Natural killer cell treated with Interleukin-12 subunit alpha and Interleukin-12 subunit beta and Interleukin-15 and Interleukin-18, amount 100 ng/mL, for 72 hours (primary cell): ENCODE data around the gene PLOD1. TPM values are rescaled to one million over a fixed set of nuclear protein-coding genes. Genes with fewer than 3 reads are reported as not detected.
"Not testable (repeated sequence)": the region's sequence is repeated elsewhere in the genome, so short reads cannot be mapped to it uniquely, and the experiment has no call there.

Source experiments
- ATAC-seq, 2 donors: fragments of 150-1000 bp; cut with Tn5 transposase in 1 of 2; sonication (Bioruptor Pico), chemical (Tn5 transposase) in 1 of 2; 2 replicates each; pipeline ENCODE4 v1.10.0; 2021
- DNase-seq: peaks from one replicate; pipeline ENCODE4 v3.0.0; 2022; ENCODE audit warnings: low spot score
- H3K27ac Mint-ChIP-seq, 2 donors: 1 replicate in 1 of 2; 2 replicates in 1 of 2; pipeline ENCODE4 v1.8.0; 2022; ENCODE audit warnings: mixed read lengths in 2 of 2, mild to moderate bottlenecking in 1 of 2, moderate library complexity in 1 of 2
- H3K27me3 Mint-ChIP-seq, 2 donors: 1 replicate in 1 of 2; 2 replicates in 1 of 2; pipeline ENCODE4 v1.8.0; 2022; ENCODE audit warnings: mixed read lengths in 2 of 2
- H3K36me3 Mint-ChIP-seq: one replicate; pipeline ENCODE4 v1.8.0; 2022; ENCODE audit warnings: mixed read lengths
- H3K4me1 Mint-ChIP-seq, 2 donors: 1 replicate in 1 of 2; 2 replicates in 1 of 2; pipeline ENCODE4 v1.8.0; 2022; ENCODE audit warnings: low read depth in 2 of 2, mixed read lengths in 2 of 2, mild to moderate bottlenecking in 1 of 2
- H3K4me3 Mint-ChIP-seq: one replicate; pipeline ENCODE4 v1.8.0; 2022; ENCODE audit warnings: mixed read lengths
- H3K9me3 Mint-ChIP-seq: 2 replicates; pipeline ENCODE4 v1.8.0; 2022; ENCODE audit warnings: mixed read lengths
- total RNA-seq, 2 donors: library from RNA; stranded (reverse); gene quantifications; one replicate each; pipeline ENCODE4 v1.2.3, GENCODE V29; 2022

The PLOD1 gene
- 10 to 100 TPM; 50.7 to 72.4 TPM for total RNA-seq

DNA sequence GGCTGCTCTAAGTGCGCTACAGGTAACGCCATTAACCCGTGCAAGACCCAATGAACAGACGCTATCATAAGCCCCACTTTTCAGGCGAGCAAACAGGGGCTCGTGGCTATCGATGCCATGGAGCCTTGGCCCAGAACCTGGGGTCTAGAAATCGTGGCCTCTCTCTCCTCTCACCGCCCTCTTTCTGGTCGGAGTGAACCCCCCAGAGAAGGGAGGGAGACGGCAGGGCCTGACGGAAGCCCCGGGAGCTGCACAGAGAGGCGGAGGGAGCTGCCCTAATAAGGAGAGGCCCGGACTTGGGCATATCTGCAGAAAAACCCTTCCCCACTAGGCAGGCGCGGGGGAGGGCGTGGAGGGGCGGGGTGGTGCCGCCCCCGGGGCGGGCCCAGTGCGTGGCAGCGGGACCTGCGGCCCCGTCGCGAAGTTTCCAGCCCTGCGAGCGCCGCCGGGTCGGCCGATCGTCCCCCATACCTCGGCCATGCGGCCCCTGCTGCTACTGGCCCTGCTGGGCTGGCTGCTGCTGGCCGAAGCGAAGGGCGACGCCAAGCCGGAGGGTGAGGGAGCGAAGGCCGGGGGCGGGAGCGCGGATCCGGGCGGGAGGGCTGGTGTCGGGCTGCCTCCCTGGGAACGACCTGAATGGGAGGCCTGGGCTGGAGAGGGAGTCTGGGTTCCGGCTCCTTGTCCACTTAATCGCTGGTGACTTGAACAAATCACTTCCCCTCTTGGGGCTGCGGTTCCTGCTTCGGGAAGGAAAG, at the start of gene PLOD1:
PLOD1 (plus strand) TSS at position 416 of the 755 bp plus-strand sequence; CDS start at position 479, 63 bp downstream.
- DNase-seq (peak; percentile 86), ATAC-seq (peak; percentile 99 to 100)
- H3K27me3 Mint-ChIP-seq, result no peaks in the 10 kb centered on the region
- H3K36me3 Mint-ChIP-seq, result no peaks in the 10 kb centered on the region
- H3K9me3 Mint-ChIP-seq, result no peaks in the 10 kb centered on the region
- peak within 1 kb of the TSS; percentile 14 to 51 for H3K27ac Mint-ChIP-seq
- H3K4me1 Mint-ChIP-seq, result no peaks in the 10 kb centered on the region
- peak within 1 kb of the TSS; percentile 74 for H3K4me3 Mint-ChIP-seq

DNA sequence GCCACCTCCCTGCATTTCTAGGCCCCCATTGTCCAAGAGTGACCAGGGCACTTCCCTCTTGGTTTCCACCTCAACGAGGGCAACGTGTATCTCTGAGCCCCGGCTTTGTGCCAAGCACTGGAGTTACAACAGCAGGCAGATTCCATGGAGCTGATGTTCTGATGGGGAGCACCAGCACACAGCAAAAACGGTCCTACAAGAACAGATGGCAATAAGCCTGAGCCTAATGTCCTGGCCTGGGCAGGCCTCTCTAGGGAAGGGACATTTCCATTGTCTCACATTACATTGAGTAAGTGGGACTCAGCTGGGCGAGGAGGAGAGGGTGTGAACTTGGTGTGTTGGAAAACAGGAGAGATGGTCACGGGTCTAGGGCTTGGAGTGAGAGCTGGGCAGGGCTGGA, 48.6 kb upstream of the PLOD1 start:
- no peak overlapping the region for H3K4me3 Mint-ChIP-seq
- H3K36me3 Mint-ChIP-seq, result no peaks in the 10 kb centered on the region
- no peak for ATAC-seq
- H3K4me1 Mint-ChIP-seq, result no peaks in the 10 kb centered on the region
- no peak overlapping the region for H3K27ac Mint-ChIP-seq
- no peak for DNase-seq
- H3K9me3 Mint-ChIP-seq, result no peaks in the 10 kb centered on the region
- H3K27me3 Mint-ChIP-seq, result peaks cover 9 to 14% of the 10 kb centered on the region in 2 donors

DNA sequence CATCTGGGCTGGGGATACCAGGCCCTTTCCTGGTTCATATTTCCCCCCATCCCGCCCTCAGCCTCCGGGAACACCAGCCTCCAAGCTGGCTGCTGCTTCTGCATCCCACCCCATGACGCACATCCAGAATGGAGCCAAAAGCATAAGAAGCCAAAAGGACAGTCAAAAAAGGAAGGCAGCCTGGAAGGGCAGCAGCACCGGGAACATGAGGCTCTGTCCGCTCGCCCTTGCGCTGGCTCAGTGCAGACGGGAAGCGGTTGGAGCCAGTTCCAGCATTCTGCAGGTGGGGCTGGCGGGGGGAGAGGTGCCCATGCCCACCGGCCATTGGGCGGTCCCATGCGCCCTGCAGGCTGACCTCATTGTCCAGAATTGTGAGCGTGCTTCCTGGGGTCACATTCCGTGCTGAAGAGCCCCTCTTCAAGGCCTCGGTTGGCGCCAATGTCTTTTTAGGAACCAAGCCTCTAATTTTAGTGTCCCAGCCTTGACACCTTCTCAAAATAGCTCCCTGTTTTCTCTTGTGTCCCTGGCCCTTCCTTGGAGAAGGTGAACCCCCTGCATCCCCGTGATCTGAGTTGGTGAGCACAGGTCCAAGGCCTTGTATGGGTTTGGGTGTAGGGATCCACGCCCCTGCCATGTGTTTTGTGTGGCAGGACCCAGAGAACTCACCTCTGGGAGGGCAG, 47.4 kb upstream of the PLOD1 start:
- Mint-ChIP-seq H3K4me1 (no peaks in the 10 kb centered on the region), H3K4me3 (no peak overlapping the region), H3K36me3 (no peaks in the 10 kb centered on the region), H3K27ac (no peak overlapping the region), H3K9me3 (no peaks in the 10 kb centered on the region), H3K27me3 (peaks cover 4 to 5% of the 10 kb centered on the region in 2 donors)
- DNase-seq (no peak), ATAC-seq (no peak)

DNA sequence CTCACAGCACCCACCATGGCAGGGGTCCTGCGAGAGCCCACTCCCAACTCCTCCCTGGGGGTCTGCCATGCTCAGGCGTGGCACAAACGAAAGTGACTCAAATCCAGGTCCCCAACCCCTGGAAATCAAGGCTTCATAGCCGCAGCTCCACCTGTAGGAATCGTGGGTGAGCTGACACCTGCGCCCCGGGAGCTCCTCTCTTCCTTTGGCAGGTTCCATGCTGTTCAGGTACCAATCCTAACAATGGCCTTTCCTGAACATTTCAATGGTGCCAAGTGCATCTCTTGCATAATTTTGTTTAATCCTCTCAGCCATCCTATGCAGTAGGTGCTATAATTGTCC, 46.9 kb upstream of the PLOD1 start:
- Mint-ChIP-seq H3K36me3 (no peaks in the 10 kb centered on the region), H3K27me3 (peaks cover 3 to 4% of the 10 kb centered on the region in 2 donors), H3K4me1 (no peaks in the 10 kb centered on the region), H3K9me3 (no peaks in the 10 kb centered on the region), H3K4me3 (no peak overlapping the region), H3K27ac (no peak overlapping the region)
- no peak for DNase-seq
- no peak for ATAC-seq

DNA sequence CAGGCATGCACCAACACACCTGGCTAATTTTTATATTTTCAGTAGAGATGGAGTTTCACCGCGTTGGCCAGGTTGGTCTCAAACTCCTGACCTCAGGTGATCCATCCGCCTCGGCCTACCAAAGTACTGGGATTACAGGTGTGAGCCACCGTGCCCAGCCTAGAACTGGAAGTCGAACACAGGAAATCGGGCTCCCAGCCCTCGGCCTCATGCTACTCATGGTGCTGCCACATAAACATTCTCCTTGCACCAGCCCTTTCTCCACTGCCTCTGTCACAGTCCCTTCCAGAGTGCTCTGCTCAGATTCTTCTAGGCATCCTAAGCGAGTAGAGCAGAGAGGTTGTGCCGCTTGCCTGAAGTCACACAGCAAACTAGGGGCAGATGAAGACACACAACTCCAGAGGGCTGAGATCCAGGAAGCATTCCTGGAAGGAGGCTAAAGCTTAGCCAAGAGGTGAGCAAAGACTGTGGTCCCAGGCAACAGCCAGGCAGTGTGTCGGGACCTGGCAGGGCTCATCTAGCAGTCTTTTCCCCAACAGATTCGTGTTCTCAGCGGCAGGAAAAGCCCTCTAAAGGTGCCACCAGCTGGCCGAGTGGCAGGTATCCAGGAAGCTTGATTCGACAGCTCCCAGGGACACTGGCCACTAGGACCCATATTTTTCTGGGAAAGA, 46.2 kb upstream of the PLOD1 start:
- Mint-ChIP-seq H3K27me3 (peaks cover 0 to 4% of the 10 kb centered on the region in 2 donors), H3K9me3 (no peaks in the 10 kb centered on the region), H3K4me1 (no peaks in the 10 kb centered on the region), H3K36me3 (no peaks in the 10 kb centered on the region), H3K4me3 (no peak overlapping the region), H3K27ac (no peak overlapping the region)
- ATAC-seq (no peak), DNase-seq (no peak)

DNA sequence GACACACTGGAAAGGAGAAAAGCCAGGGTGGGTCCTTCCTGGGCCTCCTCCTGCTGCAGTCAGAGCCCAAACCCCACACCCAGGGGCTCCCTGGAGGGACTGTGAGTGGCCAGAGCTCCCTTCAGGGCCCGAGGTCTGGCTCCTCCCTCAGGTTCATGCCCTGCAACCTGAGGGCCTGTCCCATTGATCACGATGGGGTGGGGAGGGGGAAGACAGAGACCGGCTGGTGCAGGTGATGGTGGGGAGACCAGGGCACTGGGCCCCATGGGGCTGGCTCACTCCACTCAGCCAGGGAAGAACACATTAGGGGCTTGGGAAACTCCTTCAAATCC, 45.7 kb upstream of the PLOD1 start:
- Mint-ChIP-seq H3K4me1 (no peaks in the 10 kb centered on the region), H3K27ac (no peak overlapping the region), H3K27me3 (peaks cover 0 to 4% of the 10 kb centered on the region in 2 donors), H3K4me3 (no peak overlapping the region), H3K9me3 (no peaks in the 10 kb centered on the region), H3K36me3 (no peaks in the 10 kb centered on the region)
- DNase-seq, result no peak
- ATAC-seq, result no peak

DNA sequence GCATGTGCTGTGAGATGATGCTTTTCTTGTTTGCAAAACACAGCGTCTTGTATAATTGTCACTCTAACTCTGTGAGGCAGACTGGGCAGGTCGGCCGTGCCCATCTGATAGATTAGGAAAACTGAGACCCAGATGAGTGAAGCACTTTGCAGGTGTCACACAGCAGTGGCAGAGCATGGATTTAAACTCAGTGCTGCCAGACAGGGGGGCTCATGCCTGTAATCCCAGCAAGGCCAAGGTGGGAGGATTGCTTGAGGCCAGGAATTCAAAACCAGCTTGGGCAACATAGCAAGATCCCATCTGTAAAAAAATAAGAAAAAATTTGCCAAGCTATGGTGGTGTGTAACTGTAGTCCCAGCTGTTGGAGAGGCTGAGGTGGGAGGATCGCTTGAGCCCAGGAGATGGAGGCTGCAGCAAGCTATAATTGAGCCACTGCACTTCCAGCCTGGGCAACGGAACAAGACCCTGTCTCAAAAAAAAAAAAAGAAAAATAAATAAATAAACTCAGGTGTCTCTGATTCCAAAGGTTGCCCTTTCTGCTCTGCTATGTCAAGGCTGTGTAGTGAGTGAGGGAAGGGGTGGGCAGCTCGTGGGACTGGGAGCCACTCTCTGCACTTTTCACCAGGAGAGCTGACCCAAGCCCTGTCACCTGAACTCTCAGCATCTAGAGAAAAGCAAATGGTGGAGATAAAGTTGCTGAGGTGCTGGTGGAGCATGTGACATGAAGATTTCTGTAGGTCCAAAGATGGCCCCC, 42.9 kb upstream of the PLOD1 start:
- H3K27ac Mint-ChIP-seq, result no peak overlapping the region
- no peaks in the 10 kb centered on the region for H3K36me3 Mint-ChIP-seq
- no peaks in the 10 kb centered on the region for H3K9me3 Mint-ChIP-seq
- H3K4me3 Mint-ChIP-seq, result no peak overlapping the region
- ATAC-seq (no peak), DNase-seq (no peak)
- peaks cover 0 to 2% of the 10 kb centered on the region in 2 donors for H3K27me3 Mint-ChIP-seq
- H3K4me1 Mint-ChIP-seq, result no peaks in the 10 kb centered on the region

DNA sequence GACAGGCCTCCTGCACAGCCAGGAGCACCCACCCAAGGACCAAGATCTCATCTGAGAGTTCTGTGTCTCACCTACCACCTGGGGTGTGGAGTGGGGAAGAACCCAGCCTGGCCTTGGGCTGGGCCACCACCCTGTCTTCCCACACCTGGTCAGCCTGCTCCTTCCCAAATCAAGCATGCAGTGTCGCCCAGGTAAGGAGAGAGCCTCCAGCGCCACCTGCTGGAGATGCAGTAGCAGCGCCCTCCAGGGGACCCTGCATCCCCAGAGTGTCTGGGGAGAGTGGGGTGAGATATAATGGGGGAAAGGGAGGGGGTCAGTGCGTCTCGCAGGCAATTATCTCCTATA, 40.6 kb upstream of the PLOD1 start:
- Mint-ChIP-seq H3K9me3 (no peaks in the 10 kb centered on the region), H3K36me3 (no peaks in the 10 kb centered on the region), H3K27me3 (peaks cover 2 to 6% of the 10 kb centered on the region in 2 donors), H3K27ac (no peak overlapping the region), H3K4me3 (no peak overlapping the region), H3K4me1 (no peaks in the 10 kb centered on the region)
- DNase-seq, result no peak
- ATAC-seq, result peak; percentile 75 to 83

DNA sequence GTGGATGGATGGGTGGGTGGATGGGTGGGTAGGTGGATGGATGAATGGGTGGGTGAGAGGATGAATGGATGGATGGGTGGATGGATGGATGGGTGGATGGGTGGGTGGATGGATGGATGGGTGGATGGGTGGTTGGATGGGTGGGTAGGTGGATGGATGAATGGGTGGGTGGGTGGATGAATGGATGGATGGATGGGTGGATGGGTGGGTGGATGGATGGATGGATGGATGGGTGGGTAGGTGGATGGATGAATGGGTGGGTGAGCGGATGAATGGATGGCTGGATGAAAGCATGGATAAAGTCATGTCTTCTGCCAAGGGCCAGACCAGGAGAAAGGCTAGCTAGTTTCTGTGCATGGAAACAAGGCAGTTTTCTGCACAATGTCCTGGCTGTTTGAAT, 40.0 kb upstream of the PLOD1 start:
- not testable (repeated sequence) for ATAC-seq, H3K36me3 Mint-ChIP-seq, H3K27ac Mint-ChIP-seq, H3K4me3 Mint-ChIP-seq, H3K4me1 Mint-ChIP-seq, H3K9me3 Mint-ChIP-seq, DNase-seq
- H3K27me3 Mint-ChIP-seq, result peaks cover 8 to 12% of the 10 kb centered on the region in 2 donors

DNA sequence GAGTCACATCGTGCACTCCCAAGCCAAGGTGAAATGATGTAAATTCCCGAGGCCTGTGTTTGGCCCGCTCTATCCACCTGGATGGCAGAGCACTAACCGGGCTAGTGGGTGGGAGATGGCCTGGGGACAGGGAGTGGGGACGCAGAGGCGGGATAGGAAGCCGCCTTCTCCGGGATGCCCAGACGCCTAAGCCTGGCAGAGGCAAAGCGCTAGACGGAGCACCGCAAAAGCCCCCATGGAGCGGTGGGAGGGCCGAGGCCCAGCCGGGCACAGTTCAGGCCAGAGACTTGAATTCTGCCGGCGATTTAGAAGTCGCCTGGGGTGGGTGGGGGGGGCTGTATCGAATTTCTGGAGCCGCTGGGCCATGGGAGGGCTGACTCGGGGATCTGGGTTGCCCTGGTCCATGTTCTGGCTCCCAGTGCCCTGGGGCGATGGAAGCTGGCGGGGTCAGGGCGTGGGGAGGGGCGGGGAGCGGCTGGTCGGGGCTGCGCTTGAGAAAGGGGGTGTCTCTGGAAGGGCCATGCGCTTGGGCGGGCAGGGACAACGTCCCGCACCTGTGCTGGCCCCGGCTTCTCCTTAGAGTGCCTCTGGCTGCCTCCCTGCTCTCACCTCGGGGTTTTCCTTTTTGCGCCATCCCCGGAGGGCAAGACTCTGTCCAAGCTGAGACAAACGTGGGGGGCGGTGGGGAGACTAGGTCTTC, 36.3 kb upstream of the PLOD1 start:
- no peaks in the 10 kb centered on the region for H3K4me1 Mint-ChIP-seq
- no peak overlapping the region for H3K27ac Mint-ChIP-seq
- no peaks in the 10 kb centered on the region for H3K36me3 Mint-ChIP-seq
- peaks cover 16 to 23% of the 10 kb centered on the region in 2 donors for H3K27me3 Mint-ChIP-seq
- H3K4me3 Mint-ChIP-seq, result no peak overlapping the region
- ATAC-seq (peak in 1 of 2 donors; percentile 11), DNase-seq (no peak)
- H3K9me3 Mint-ChIP-seq, result no peaks in the 10 kb centered on the region

DNA sequence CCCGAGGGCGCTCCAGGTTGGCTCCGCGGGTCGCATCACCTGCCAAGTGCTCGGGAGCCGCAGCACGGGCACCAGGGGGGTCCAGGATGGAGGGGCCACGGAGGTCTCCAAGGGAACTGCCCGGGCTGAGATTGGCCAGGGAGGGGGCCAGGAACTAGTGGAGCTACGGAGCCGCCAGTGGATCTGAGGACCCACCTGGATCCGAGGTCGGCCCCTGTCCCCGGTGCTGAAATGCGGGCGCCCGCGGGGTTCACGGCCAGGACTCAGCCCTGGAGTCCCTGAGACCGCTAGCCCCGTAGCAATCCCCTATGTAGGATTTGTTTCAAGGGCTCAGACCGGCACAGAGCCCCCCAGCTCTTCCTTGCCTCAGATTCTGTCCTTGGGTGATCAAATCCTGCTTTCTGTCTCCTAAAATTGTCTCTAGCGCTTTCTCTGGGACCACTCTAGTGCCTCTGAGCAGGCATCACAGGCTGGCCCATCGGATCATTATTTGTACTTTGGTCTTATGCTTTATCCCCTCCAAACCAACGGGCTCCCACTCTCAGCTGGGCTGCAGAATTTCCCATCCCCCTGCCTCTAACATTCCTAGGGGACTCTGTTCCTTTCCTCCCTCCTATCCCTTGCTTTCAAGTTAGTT, 35.6 kb upstream of the PLOD1 start:
- H3K27ac Mint-ChIP-seq, result no peak overlapping the region

DNA sequence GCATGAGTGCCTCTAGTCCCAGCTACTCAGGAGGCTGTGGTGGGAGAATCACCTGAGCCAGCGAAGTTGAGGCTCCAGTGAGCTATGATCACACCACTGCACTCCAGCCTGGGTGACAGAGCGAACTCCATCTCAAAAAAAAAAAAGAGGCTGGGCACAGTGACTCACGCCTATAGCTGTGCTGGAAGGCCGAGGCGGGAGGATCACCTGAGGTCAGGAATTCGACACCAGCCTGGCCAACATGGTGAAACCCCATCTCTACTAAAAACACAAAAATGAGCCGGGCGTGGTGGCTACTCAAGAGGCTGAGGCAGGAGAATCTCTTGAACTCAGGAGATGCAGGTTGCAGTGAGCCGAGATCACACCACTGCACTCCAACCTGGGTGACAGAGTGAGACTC, 33.1 kb upstream of the PLOD1 start:
- not testable (repeated sequence) for H3K4me1 Mint-ChIP-seq, H3K27ac Mint-ChIP-seq, H3K9me3 Mint-ChIP-seq, ATAC-seq, H3K4me3 Mint-ChIP-seq, H3K36me3 Mint-ChIP-seq, DNase-seq
- H3K27me3 Mint-ChIP-seq, result peaks cover 14 to 23% of the 10 kb centered on the region in 2 donors

More for the DNA sequence above, 35.6 kb upstream of the PLOD1 start:
- H3K36me3 Mint-ChIP-seq, result no peaks in the 10 kb centered on the region
- H3K27me3 Mint-ChIP-seq, result peaks cover 16 to 23% of the 10 kb centered on the region in 2 donors
- H3K9me3 Mint-ChIP-seq, result no peaks in the 10 kb centered on the region
- ATAC-seq (peak in 1 of 2 donors; percentile 36), DNase-seq (no peak)
- no peaks in the 10 kb centered on the region for H3K4me1 Mint-ChIP-seq
- H3K4me3 Mint-ChIP-seq, result no peak overlapping the region

DNA sequence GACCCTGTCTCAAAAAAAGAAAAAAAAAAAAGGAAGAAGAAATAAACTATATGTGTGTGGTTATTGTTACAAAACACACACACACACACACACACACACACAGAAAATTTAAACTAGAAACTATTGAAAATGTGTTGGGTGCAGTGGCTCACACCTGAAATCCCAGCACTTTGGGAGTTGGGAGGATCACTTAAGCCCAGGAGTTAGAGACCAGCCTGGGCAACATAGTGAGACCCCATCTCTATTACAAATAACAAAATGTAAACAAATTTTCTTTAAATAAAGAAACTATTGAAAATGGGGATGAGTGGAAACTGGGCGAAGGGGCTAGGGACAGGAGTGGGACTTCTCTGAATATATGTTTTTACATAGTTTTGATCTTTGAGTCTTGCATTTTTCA, 31.3 kb upstream of the PLOD1 start:
- Mint-ChIP-seq H3K9me3 (no peaks in the 10 kb centered on the region), H3K36me3 (no peaks in the 10 kb centered on the region), H3K27me3 (peaks cover 14 to 18% of the 10 kb centered on the region in 2 donors), H3K27ac (no peak overlapping the region), H3K4me3 (no peak overlapping the region), H3K4me1 (peaks cover 5 to 17% of the 10 kb centered on the region in 2 donors)
- ATAC-seq (no peak), DNase-seq (no peak)
